ENCODE measurements around the gene FBXL7.

- TF ChIP-seq RARB (CRISPR knock-in tag; IDR thresholded peaks at IDR 0.05) (no peak), ZNF70 (CRISPR knock-in tag; IDR thresholded peaks at IDR 0.05) (no peak), TCF4 (CRISPR knock-in tag; IDR thresholded peaks at IDR 0.05; ENCODE audit: borderline replicate concordance) (no peak), ESRRG (CRISPR knock-in tag; IDR thresholded peaks at IDR 0.05) (no peak)
- TF ChIP-seq, protein P1, sequence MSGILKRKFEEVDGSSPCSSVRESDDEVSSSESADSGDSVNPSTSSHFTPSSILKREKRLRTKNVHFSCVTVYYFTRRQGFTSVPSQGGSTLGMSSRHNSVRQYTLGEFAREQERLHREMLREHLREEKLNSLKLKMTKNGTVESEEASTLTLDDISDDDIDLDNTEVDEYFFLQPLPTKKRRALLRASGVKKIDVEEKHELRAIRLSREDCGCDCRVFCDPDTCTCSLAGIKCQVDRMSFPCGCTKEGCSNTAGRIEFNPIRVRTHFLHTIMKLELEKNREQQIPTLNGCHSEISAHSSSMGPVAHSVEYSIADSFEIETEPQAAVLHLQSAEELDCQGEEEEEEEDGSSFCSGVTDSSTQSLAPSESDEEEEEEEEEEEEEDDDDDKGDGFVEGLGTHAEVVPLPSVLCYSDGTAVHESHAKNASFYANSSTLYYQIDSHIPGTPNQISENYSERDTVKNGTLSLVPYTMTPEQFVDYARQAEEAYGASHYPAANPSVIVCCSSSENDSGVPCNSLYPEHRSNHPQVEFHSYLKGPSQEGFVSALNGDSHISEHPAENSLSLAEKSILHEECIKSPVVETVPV (CRISPR knock-in tag; IDR thresholded peaks at IDR 0.05) = no peak
Observed at GRCh38 chr5:15852217-15852616, 352.2 kb downstream of the FBXL7 start.
